Heart left ventricle (tissue), 16 donors: ENCODE results near the gene PLD6. TPM values are rescaled to one million over a fixed set of nuclear protein-coding genes. Genes with fewer than 3 reads are reported as not detected.

Experiments
- ATAC-seq, 4 donors: fragments of 200-7000 bp; cut with Tn5 transposase; one replicate each; pipeline ENCODE4 v1.9.1; 2020 to 2022; ENCODE audit warnings: moderate library complexity in 4 of 4, mild to moderate bottlenecking in 3 of 4, moderate number of reproducible peaks in 1 of 4
- DNase-seq, 5 donors: peaks; one replicate each; pipeline ENCODE4 v3.0.0-alpha.2; 2020
- H3K27ac ChIP-seq, 12 donors: fragments of 200-600 bp; sonication (generic) in 4 of 12; one replicate each; pipeline versions ENCODE4 v1.5.0 to v1.8.0; 2016 to 2022; ENCODE audit warnings: mild to moderate bottlenecking in 2 of 12
- H3K27me3 ChIP-seq, 9 donors: fragments of 200-600 bp; sonication (generic) in 2 of 9; one replicate each; pipeline versions ENCODE4 v1.5.1 to v1.8.0; 2016 to 2022; ENCODE audit warnings: mild to moderate bottlenecking in 3 of 9
- H3K36me3 ChIP-seq, 9 donors: fragments of 200-600 bp; sonication (generic) in 2 of 9; one replicate each; pipeline versions ENCODE4 v1.5.0 to v1.8.0; 2018 to 2022; ENCODE audit warnings: mild to moderate bottlenecking in 2 of 9
- H3K4me1 ChIP-seq, 12 donors: fragments of 200-600 bp; sonication (generic) in 4 of 12; one replicate each; pipeline versions ENCODE4 v1.5.0 to v1.8.0; 2016 to 2022; ENCODE audit warnings: mild to moderate bottlenecking in 3 of 12
- H3K4me3 ChIP-seq, 12 donors: fragments of 200-600 bp; sonication (generic) in 4 of 12; one replicate each; pipeline versions ENCODE4 v1.5.0 to v1.8.0; 2017 to 2022; ENCODE audit warnings: mild to moderate bottlenecking in 9 of 12, moderate library complexity in 4 of 12
- H3K9me3 ChIP-seq, 12 donors: fragments of 200-600 bp; sonication (generic) in 4 of 12; one replicate each; pipeline versions ENCODE4 v1.5.0 to v1.8.0; 2016 to 2022; ENCODE audit warnings: mild to moderate bottlenecking in 1 of 12
- CTCF ChIP-seq, 12 donors: fragments of 200-600 bp; sonication (generic) in 4 of 12; IDR thresholded peaks; one replicate each; pipeline versions ENCODE4 v1.5.0 to v1.8.0; 2018 to 2022; ENCODE audit warnings: antibody characterized with exemption in 12 of 12, mild to moderate bottlenecking in 5 of 12
- POLR2A ChIP-seq, 2 donors: fragments of 450-650 bp; IDR thresholded peaks; one replicate each; pipeline ENCODE4 v1.6.1; 2017; ENCODE audit warnings: antibody characterized with exemption in 2 of 2, mild to moderate bottlenecking in 2 of 2, moderate library complexity in 2 of 2
- WGBS, 4 donors: extraction: QIAGEN DNeasy Blood & Tissue Kit in 2 of 4; methylation state at CpG; one replicate each; pipeline versions ENCODE4 v1.1.5 to v1.1.7; 2013 to 2018; 5-methylcytosine and 5-hydroxymethylcytosine counted together
- intact Hi-C, 10 donors: fragments of 100-400 bp; cut with DNase I; formaldehyde crosslinking; loops; one replicate each; pipeline versions ENCODE4 v1.11.1 to v1.14.2; 2022
- polyA plus RNA-seq, 2 donors: library from polyadenylated mRNA; stranded (reverse); fragments of 200-250 nt; gene quantifications; one replicate each; pipeline ENCODE4 v1.2.3, GENCODE V29; 2013
- total RNA-seq, 9 donors: library from RNA; depleted of rRNA in 2 of 9; stranded (reverse); fragments of >200 nt in 2 of 9; fragmentation: NEBNext Ultra II Directional in 3 of 9; extraction: Animal tissue kit (Norgen Biotek cat#: 25700) in 3 of 9; gene quantifications; one replicate each; pipeline versions ENCODE4 v1.1.0 to v1.2.4, GENCODE V29; 2016 to 2023
- donor health status: ischemic (EF 13 %, LVEDD 7.1; RV severe dilation, severe dysfunction).
- donor health status: healthy with polysubstance abuse.
- donor health status: DM: no; HTN: yes; CAD: no.
- donor health status: DM: no; HTN: no; CAD: no.
- donor health status: ischemic (EF 25% LVEDD 6.9; RV normal size, moderate dysfunction).
- donor health status: ischemic (EF 25% LVEDD 5.7; RV mildly dilated, moderate dysfunction).
- donor health status: healthy.
- donor health status: DM: yes; HTN: yes; CAD: no.
- donor health status: ischemic (EF 35%, LVEDD 5.7; RV mildly dilated, moderate dysfunction).
- donor health status: nonischemic (EF 11% LVEDD 7.7; RV severe dilation, severe dysfunction).
- donor health status: DM: yes; HTN: yes; CAD: no.
- donor health status: PGD.
- donor health status: ischemic (EF 29% LVEDD 5.4; RV normal size, mild dysfunction).
- donor health status: nonischemic (EF 23%, LVEDD 6.1; RV moderate dilation, normal function).

The PLD6 gene
- total and polyA plus RNA-seq, 11 donors: 3.8 to 11.8 (median 6.1) TPM

GRCh38 chr17:17180741-17181525, 25.2 kb downstream of the PLD6 start:
- DNase-seq (peak; percentile 49 to 76 (median 61)), ATAC-seq (peak in 3 of 4 donors; percentile 39 to 70 (median 53))
- Histone ChIP-seq H3K9me3 (no peaks in the 10 kb centered on the region), H3K4me3 (no peak overlapping the region), H3K36me3 (peaks cover 0 to 98% (median 86%) of the 10 kb centered on the region in 9 donors), H3K27ac (peak overlapping the region in 6 of 12 donors; percentile 6 to 85 (median 50)), H3K4me1 (peaks cover 0 to 63% (median 37%) of the 10 kb centered on the region in 12 donors), H3K27me3 (no peaks in the 10 kb centered on the region)
- 63 to 74% (median 73%) methylated on average over 13 of the region's 13 CpGs for WGBS, 4 donors
- intact Hi-C loops: loop anchor here in 1 of 10 donors (10.0 kb wide), 1 partner anchor 54 kb away; the partner anchor contains the start of gene FLCN
- no peak for TF ChIP-seq POLR2A (IDR thresholded peaks at IDR 0.05)
- no peak for TF ChIP-seq CTCF (IDR thresholded peaks at IDR 0.05)

- 57 to 70% (median 66%) methylated on average over 5 to 9 of the region's 9 CpGs for WGBS, 4 donors
- TF ChIP-seq CTCF (IDR thresholded peaks at IDR 0.05) (no peak), POLR2A (IDR thresholded peaks at IDR 0.05) (no peak)
- peak; percentile 35 to 78 (median 71) for ATAC-seq
- Histone ChIP-seq H3K27me3 (no peaks in the 10 kb centered on the region), H3K4me3 (peak overlapping the region in 1 of 12 donors; percentile 1), H3K9me3 (no peaks in the 10 kb centered on the region), H3K4me1 (peaks cover 0 to 62% (median 29%) of the 10 kb centered on the region in 12 donors), H3K27ac (peak overlapping the region in 8 of 12 donors; percentile 14 to 85 (median 43)), H3K36me3 (peaks cover 3 to 99% (median 94%) of the 10 kb centered on the region in 9 donors)
- intact Hi-C loops: loop anchor here in 1 of 10 donors (10.0 kb wide), 1 partner anchor 55 kb away; the partner anchor contains the start of gene FLCN
- peak in 3 of 5 donors; percentile 60 to 76 (median 68) for DNase-seq
Measured at GRCh38 chr17:17180141-17180603, 26.0 kb downstream of the PLD6 start.

GRCh38 chr17:17179371-17179827, 26.7 kb downstream of the PLD6 start:
- no peak for DNase-seq
- Histone ChIP-seq H3K27ac (peak overlapping the region in 7 of 12 donors; percentile 14 to 85 (median 37)), H3K4me1 (peaks cover 0 to 57% (median 21%) of the 10 kb centered on the region in 12 donors), H3K27me3 (no peaks in the 10 kb centered on the region), H3K36me3 (peaks cover 3 to 100% (median 96%) of the 10 kb centered on the region in 9 donors), H3K4me3 (peak overlapping the region in 1 of 12 donors; percentile 1), H3K9me3 (no peaks in the 10 kb centered on the region)
- ATAC-seq: no peak
- WGBS, 4 donors: 89 to 96% (median 92%) methylated on average over 2 of the region's 2 CpGs
- TF ChIP-seq POLR2A (IDR thresholded peaks at IDR 0.05): no peak
- TF ChIP-seq CTCF (IDR thresholded peaks at IDR 0.05): no peak
- intact Hi-C loops: no loop called here

- H3K27ac ChIP-seq: no peak overlapping the region
- H3K9me3 ChIP-seq: no peaks in the 10 kb centered on the region
- 83 to 95% (median 92%) methylated on average over 11 to 12 of the region's 12 CpGs for WGBS, 4 donors
- H3K4me1 ChIP-seq: peaks cover 0 to 48% (median 19%) of the 10 kb centered on the region in 12 donors
- intact Hi-C loops: no loop called here
- no peak overlapping the region for H3K4me3 ChIP-seq
- DNase-seq (peak in 1 of 5 donors; percentile 29), ATAC-seq (no peak)
- no peak for TF ChIP-seq POLR2A (IDR thresholded peaks at IDR 0.05)
- TF ChIP-seq CTCF (IDR thresholded peaks at IDR 0.05): no peak
- no peaks in the 10 kb centered on the region for H3K27me3 ChIP-seq
- peaks cover 3 to 100% (median 100%) of the 10 kb centered on the region in 9 donors for H3K36me3 ChIP-seq
Measured at GRCh38 chr17:17177176-17177575, 29.0 kb downstream of the PLD6 start.
